Measurements from ENCODE around the gene EARS2. TPM values are rescaled to one million over a fixed set of nuclear protein-coding genes. Genes with fewer than 3 reads are reported as not detected.

The EARS2 gene
- total and polyA plus RNA-seq, 3 donors from 2014 or later: 32.3 to 76.7 (median 55.9) TPM

Other genes starting within 250 kb of the EARS2 start
- 10 to 100 TPM; 35.1 to 40.7 TPM for gene COG7, start 104.2 kb downstream of the EARS2 start, total RNA-seq
- 21.5 TPM for gene COG7, start 104.2 kb downstream of the EARS2 start, polyA plus RNA-seq (ENCODE audit: insufficient read depth, low read depth, low replicate concordance)
- gene GGA2, start 46.9 kb downstream of the EARS2 start, total RNA-seq: 10 to 100 TPM; 60.6 to 71.9 TPM
- 47.2 TPM for gene GGA2, start 46.9 kb downstream of the EARS2 start, polyA plus RNA-seq (ENCODE audit: insufficient read depth, low read depth, low replicate concordance)
- 100 to 1,000 TPM; 269 to 275 TPM for gene UBFD1, start 377 bp upstream of the EARS2 start, total RNA-seq
- 76.8 TPM for gene UBFD1, start 377 bp upstream of the EARS2 start, polyA plus RNA-seq (ENCODE audit: insufficient read depth, low read depth, low replicate concordance)
- gene NDUFAB1, start 39.0 kb upstream of the EARS2 start, total RNA-seq: 10 to 100 TPM; 65.4 to 79.5 TPM
- 115 TPM for gene NDUFAB1, start 39.0 kb upstream of the EARS2 start, polyA plus RNA-seq (ENCODE audit: insufficient read depth, low read depth, low replicate concordance)
- gene PALB2, start 84.0 kb upstream of the EARS2 start, total RNA-seq: 10 to 100 TPM; 24.6 to 26.8 TPM
- gene PALB2, start 84.0 kb upstream of the EARS2 start, polyA plus RNA-seq (ENCODE audit: insufficient read depth, low read depth, low replicate concordance): 14.4 TPM
- gene DCTN5, start 84.1 kb upstream of the EARS2 start, total RNA-seq: 10 to 100 TPM; 61.3 to 63.3 TPM
- 84.0 TPM for gene DCTN5, start 84.1 kb upstream of the EARS2 start, polyA plus RNA-seq (ENCODE audit: insufficient read depth, low read depth, low replicate concordance)
- 10 to 100 TPM; 26.3 to 44.5 TPM for gene PLK1, start 121.5 kb upstream of the EARS2 start, total RNA-seq
- 94.7 TPM for gene PLK1, start 121.5 kb upstream of the EARS2 start, polyA plus RNA-seq (ENCODE audit: insufficient read depth, low read depth, low replicate concordance)
- gene ERN2, start 155.9 kb upstream of the EARS2 start, total RNA-seq: under 1 TPM; 0.37 to 0.94 TPM
- gene ERN2, start 155.9 kb upstream of the EARS2 start, polyA plus RNA-seq (ENCODE audit: insufficient read depth, low read depth, low replicate concordance): 0.32 TPM
- 1 to 10 TPM; 2.4 to 5.7 TPM for gene CHP2, start 197.7 kb upstream of the EARS2 start, total RNA-seq
- gene CHP2, start 197.7 kb upstream of the EARS2 start, polyA plus RNA-seq (ENCODE audit: insufficient read depth, low read depth, low replicate concordance): 8.0 TPM